ENCODE results near the gene FRMD4A. TPM values are rescaled to one million over a fixed set of nuclear protein-coding genes. Genes with fewer than 3 reads are reported as not detected.

FRMD4A gene
- total RNA-seq, 3 donors from 2014 or later: 0.46 to 1.4 (median 0.76) TPM

- Mint-ChIP-seq H3K9me3 (no peaks in the 10 kb centered on the region), H3K27me3 (ENCODE audit: low read depth) (peaks cover 2% of the 10 kb centered on the region), H3K4me1 (ENCODE audit: low read depth) (peaks cover 12% of the 10 kb centered on the region), H3K4me3 (no peak overlapping the region), H3K36me3 (ENCODE audit: insufficient read depth) (no peaks in the 10 kb centered on the region)
- DNase-seq (no peak), ATAC-seq (no peak)
Observed at GRCh38 chr10:14036233-14036632, 294.5 kb downstream of the FRMD4A start.

- Mint-ChIP-seq H3K27me3 (ENCODE audit: low read depth) (peaks cover 2% of the 10 kb centered on the region), H3K4me1 (ENCODE audit: low read depth) (peaks cover 8% of the 10 kb centered on the region), H3K36me3 (ENCODE audit: insufficient read depth) (no peaks in the 10 kb centered on the region), H3K4me3 (no peak overlapping the region), H3K9me3 (no peaks in the 10 kb centered on the region)
- ATAC-seq (no peak), DNase-seq (no peak)
Observed at GRCh38 chr10:14035506-14035905, 295.2 kb downstream of the FRMD4A start.

GRCh38 chr10:14032406-14032998 is 298.2 kb downstream of the FRMD4A start:
- Mint-ChIP-seq H3K36me3 (ENCODE audit: insufficient read depth) (no peaks in the 10 kb centered on the region), H3K27me3 (ENCODE audit: low read depth) (peaks cover 2% of the 10 kb centered on the region), H3K4me1 (ENCODE audit: low read depth) (peaks cover 8% of the 10 kb centered on the region), H3K4me3 (no peak overlapping the region), H3K9me3 (no peaks in the 10 kb centered on the region)
- DNase-seq (peak; percentile 44), ATAC-seq (peak in 1 of 2 donors; percentile 27)

- DNase-seq (no peak), ATAC-seq (no peak)
- Mint-ChIP-seq H3K36me3 (ENCODE audit: insufficient read depth) (no peaks in the 10 kb centered on the region), H3K4me1 (ENCODE audit: low read depth) (peaks cover 14% of the 10 kb centered on the region), H3K9me3 (no peaks in the 10 kb centered on the region), H3K4me3 (no peak overlapping the region), H3K27me3 (ENCODE audit: low read depth) (no peaks in the 10 kb centered on the region)
Observed at GRCh38 chr10:14026325-14026724, 304.4 kb downstream of the FRMD4A start.

GRCh38 chr10:14025283-14026189 is 305.2 kb downstream of the FRMD4A start:
- Mint-ChIP-seq H3K27me3 (ENCODE audit: low read depth) (no peaks in the 10 kb centered on the region), H3K4me3 (no peak overlapping the region), H3K9me3 (no peaks in the 10 kb centered on the region), H3K36me3 (ENCODE audit: insufficient read depth) (no peaks in the 10 kb centered on the region), H3K4me1 (ENCODE audit: low read depth) (peaks cover 14% of the 10 kb centered on the region)
- ATAC-seq (no peak), DNase-seq (no peak)

GRCh38 chr10:14024329-14025202 is 306.2 kb downstream of the FRMD4A start:
- H3K36me3 Mint-ChIP-seq (ENCODE audit: insufficient read depth): no peaks in the 10 kb centered on the region
- DNase-seq (no peak), ATAC-seq (no peak)
- H3K4me1 Mint-ChIP-seq (ENCODE audit: low read depth): peaks cover 14% of the 10 kb centered on the region
- peaks cover 4% of the 10 kb centered on the region for H3K27me3 Mint-ChIP-seq (ENCODE audit: low read depth)
- no peaks in the 10 kb centered on the region for H3K9me3 Mint-ChIP-seq
- H3K4me3 Mint-ChIP-seq: no peak overlapping the region

GRCh38 chr10:14023673-14024328 is 306.9 kb downstream of the FRMD4A start:
- ATAC-seq (no peak), DNase-seq (no peak)
- peaks cover 3% of the 10 kb centered on the region for H3K9me3 Mint-ChIP-seq

GRCh38 chr10:14022954-14023672 is 307.6 kb downstream of the FRMD4A start:
- H3K4me1 Mint-ChIP-seq (ENCODE audit: low read depth): peaks cover 14% of the 10 kb centered on the region
- no peak overlapping the region for H3K4me3 Mint-ChIP-seq
- peaks cover 4% of the 10 kb centered on the region for H3K27me3 Mint-ChIP-seq (ENCODE audit: low read depth)
- H3K36me3 Mint-ChIP-seq (ENCODE audit: insufficient read depth): peaks cover 5% of the 10 kb centered on the region
- DNase-seq (no peak), ATAC-seq (no peak)
- peaks cover 9% of the 10 kb centered on the region for H3K9me3 Mint-ChIP-seq

More at GRCh38 chr10:14023673-14024328, 306.9 kb downstream of the FRMD4A start:
- Mint-ChIP-seq H3K27me3 (ENCODE audit: low read depth) (peaks cover 4% of the 10 kb centered on the region), H3K4me1 (ENCODE audit: low read depth) (peaks cover 14% of the 10 kb centered on the region), H3K36me3 (ENCODE audit: insufficient read depth) (no peaks in the 10 kb centered on the region), H3K4me3 (no peak overlapping the region)

GRCh38 chr10:14022052-14022451 is 308.7 kb downstream of the FRMD4A start:
- Mint-ChIP-seq H3K4me3 (no peak overlapping the region), H3K9me3 (peaks cover 9% of the 10 kb centered on the region), H3K4me1 (ENCODE audit: low read depth) (peaks cover 14% of the 10 kb centered on the region)

GRCh38 chr10:14020037-14020664 is 310.6 kb downstream of the FRMD4A start:
- no peak for ATAC-seq
- H3K36me3 Mint-ChIP-seq (ENCODE audit: insufficient read depth): peaks cover 5% of the 10 kb centered on the region
- DNase-seq: no peak
- no peak overlapping the region for H3K4me3 Mint-ChIP-seq
- H3K4me1 Mint-ChIP-seq (ENCODE audit: low read depth): peaks cover 28% of the 10 kb centered on the region
- H3K9me3 Mint-ChIP-seq: peaks cover 9% of the 10 kb centered on the region
- peaks cover 5% of the 10 kb centered on the region for H3K27me3 Mint-ChIP-seq (ENCODE audit: low read depth)

More at GRCh38 chr10:14022052-14022451, 308.7 kb downstream of the FRMD4A start:
- H3K36me3 Mint-ChIP-seq (ENCODE audit: insufficient read depth): peaks cover 5% of the 10 kb centered on the region
- DNase-seq (no peak), ATAC-seq (no peak)
- peaks cover 4% of the 10 kb centered on the region for H3K27me3 Mint-ChIP-seq (ENCODE audit: low read depth)

- H3K4me1 Mint-ChIP-seq (ENCODE audit: low read depth): peaks cover 18% of the 10 kb centered on the region
- no peak for DNase-seq
- peaks cover 5% of the 10 kb centered on the region for H3K36me3 Mint-ChIP-seq (ENCODE audit: insufficient read depth)
- ATAC-seq: no peak
- no peak overlapping the region for H3K4me3 Mint-ChIP-seq
- H3K9me3 Mint-ChIP-seq: peaks cover 9% of the 10 kb centered on the region
- H3K27me3 Mint-ChIP-seq (ENCODE audit: low read depth): peaks cover 5% of the 10 kb centered on the region
Observed at GRCh38 chr10:14017467-14017866, 313.3 kb downstream of the FRMD4A start.

GRCh38 chr10:14016931-14017333 is 313.8 kb downstream of the FRMD4A start:
- Mint-ChIP-seq H3K4me3 (no peak overlapping the region), H3K4me1 (ENCODE audit: low read depth) (peaks cover 15% of the 10 kb centered on the region), H3K36me3 (ENCODE audit: insufficient read depth) (peaks cover 5% of the 10 kb centered on the region), H3K27me3 (ENCODE audit: low read depth) (peaks cover 5% of the 10 kb centered on the region), H3K9me3 (peaks cover 9% of the 10 kb centered on the region)
- DNase-seq (no peak), ATAC-seq (no peak)

GRCh38 chr10:14016011-14016536 is 314.6 kb downstream of the FRMD4A start:
- DNase-seq: no peak
- H3K27me3 Mint-ChIP-seq (ENCODE audit: low read depth): peaks cover 6% of the 10 kb centered on the region
- peak in 1 of 2 donors; percentile 32 for ATAC-seq
- H3K4me1 Mint-ChIP-seq (ENCODE audit: low read depth): peaks cover 15% of the 10 kb centered on the region
- peaks cover 5% of the 10 kb centered on the region for H3K36me3 Mint-ChIP-seq (ENCODE audit: insufficient read depth)
- no peak overlapping the region for H3K4me3 Mint-ChIP-seq
- H3K9me3 Mint-ChIP-seq: peaks cover 9% of the 10 kb centered on the region
